ENCODE data around the gene LMO4. TPM values are rescaled to one million over a fixed set of nuclear protein-coding genes. Genes with fewer than 3 reads are reported as not detected.
A peak's percentile ranks its signal among the peaks of the same experiment; 100 is the strongest.

The LMO4 gene
- total and polyA plus RNA-seq, 2 of the 13 experiments (the other 11 are each of a cell fraction or from before 2014, with no cell fraction given): 19.3 to 49.9 TPM

- TF ChIP-seq ZNF142 (CRISPR knock-in tag; IDR thresholded peaks at IDR 0.05) (peak; percentile 22; the same call in 1 of the 2 replicates), BHLHE40 (IDR thresholded peaks at IDR 0.05; ENCODE audit: low read length) (peak; percentile 40; the same call in 1 of the 2 replicates), CEBPG (CRISPR knock-in tag; IDR thresholded peaks at IDR 0.05) (peak; percentile 89), ZBTB20 (CRISPR knock-in tag; IDR thresholded peaks at IDR 0.05; ENCODE audit: borderline replicate concordance, low read depth) (no peak), NPAS2 (CRISPR knock-in tag; IDR thresholded peaks at IDR 0.05; ENCODE audit: borderline replicate concordance) (no peak), MAFG (CRISPR knock-in tag; IDR thresholded peaks at IDR 0.05) (no peak), TGIF2 (CRISPR knock-in tag; IDR thresholded peaks at IDR 0.05) (peak; percentile 50; the same call in 1 of the 2 replicates), ZFP1 (CRISPR knock-in tag; IDR thresholded peaks at IDR 0.05) (no peak), ZNF761 (CRISPR knock-in tag; conservative IDR thresholded peaks at IDR 0.05) (no peak), ARID3A (IDR thresholded peaks at IDR 0.05; ENCODE audit: low read depth, low read length) (0 out of 2 replicates have a peak, but pooled peaks have one; percentile 16), SOX5 (CRISPR knock-in tag; IDR thresholded peaks at IDR 0.05; ENCODE audit: borderline replicate concordance) (peak; percentile 27; the same call in 1 of the 2 replicates), ZBTB21 (CRISPR knock-in tag; IDR thresholded peaks at IDR 0.05) (no peak), CHCHD3 (CRISPR knock-in tag; IDR thresholded peaks at IDR 0.05) (no peak), HCFC1 (IDR thresholded peaks at IDR 0.05; ENCODE audit: low read depth, low read length) (no peak), HBP1 (CRISPR knock-in tag; IDR thresholded peaks at IDR 0.05; ENCODE audit: low read depth) (no peak), LRRFIP1 (CRISPR knock-in tag; conservative IDR thresholded peaks at IDR 0.05) (no peak), ZMYM2 (CRISPR knock-in tag; IDR thresholded peaks at IDR 0.05) (no peak)
Observed at GRCh38 chr1:87328272-87329050, at the start of gene LMO4 (continued).
